Iris pigment epithelial cell (primary cell): ENCODE measurements around the gene SPTBN5.
"Not testable (repeated sequence)": the region's sequence is repeated elsewhere in the genome, so short reads cannot be mapped to it uniquely, and the experiment has no call there.

Source experiments
- DNase-seq: peaks from one replicate; pipeline ENCODE4 v3.0.0-alpha.2; 2011; ENCODE audit warnings: low read depth

The SPTBN5 gene

DNA sequence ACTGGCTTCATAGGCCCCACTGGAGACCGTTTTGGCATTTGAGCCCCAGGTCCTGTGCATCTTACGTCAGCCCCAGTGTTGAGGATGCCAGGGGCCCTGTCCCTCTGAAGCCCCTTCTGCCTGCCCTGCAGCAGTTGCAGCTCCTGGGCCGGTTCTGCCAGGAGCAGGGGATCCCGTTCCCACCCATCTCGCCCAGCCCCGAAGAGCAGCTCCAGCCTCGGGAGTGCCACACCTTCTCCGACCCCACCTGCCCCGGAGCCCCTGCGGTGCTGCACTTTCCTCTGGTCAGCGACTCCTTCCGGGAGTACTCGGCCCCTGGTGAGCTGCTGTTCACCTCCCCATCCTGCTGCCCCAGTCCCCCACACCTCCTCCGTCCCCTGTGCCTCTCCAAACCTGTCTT is 46.6 kb downstream of the SPTBN5 start:
- DNase-seq: no peak

DNA sequence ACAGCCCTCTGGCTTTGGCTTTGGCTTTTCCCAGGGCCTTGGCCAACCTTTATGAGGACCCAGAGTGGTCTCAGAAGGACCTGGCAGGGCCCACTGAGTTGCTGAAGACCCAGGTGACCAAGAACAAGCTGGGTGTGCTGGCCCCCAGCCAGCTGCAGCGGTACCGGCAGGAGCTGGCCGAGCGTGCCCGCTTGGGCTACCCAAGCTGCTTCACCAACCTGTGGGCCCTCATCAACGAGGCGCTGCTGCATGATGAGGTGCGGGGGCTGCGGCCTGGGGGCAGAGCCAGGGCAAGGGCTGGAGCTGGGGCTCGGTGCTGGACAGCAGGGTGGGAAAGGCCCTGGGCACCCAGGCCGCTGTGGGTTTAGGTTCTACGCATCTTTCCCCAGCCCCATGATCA is 49.0 kb downstream of the SPTBN5 start:
- DNase-seq: no peak

DNA sequence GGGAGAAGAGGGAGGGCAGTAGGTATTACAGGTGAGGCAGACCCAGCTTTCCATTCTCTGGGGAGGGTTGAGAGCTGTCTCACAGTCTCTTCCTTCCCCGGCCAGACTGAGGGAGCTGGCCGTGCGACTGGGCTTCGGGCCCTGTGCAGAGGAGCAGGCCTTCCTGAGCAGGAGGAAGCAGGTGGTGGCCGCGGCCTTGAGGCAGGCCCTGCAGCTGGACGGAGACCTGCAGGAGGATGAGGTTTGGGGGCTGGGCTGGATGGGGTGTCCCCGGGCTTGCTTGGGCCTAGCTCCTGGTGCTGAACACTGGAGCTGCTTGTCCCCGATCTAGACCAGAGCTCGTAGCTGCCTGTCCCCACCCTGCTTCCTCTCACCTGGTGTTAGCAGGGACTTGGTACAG is 50.3 kb downstream of the SPTBN5 start:
- no peak for DNase-seq

DNA sequence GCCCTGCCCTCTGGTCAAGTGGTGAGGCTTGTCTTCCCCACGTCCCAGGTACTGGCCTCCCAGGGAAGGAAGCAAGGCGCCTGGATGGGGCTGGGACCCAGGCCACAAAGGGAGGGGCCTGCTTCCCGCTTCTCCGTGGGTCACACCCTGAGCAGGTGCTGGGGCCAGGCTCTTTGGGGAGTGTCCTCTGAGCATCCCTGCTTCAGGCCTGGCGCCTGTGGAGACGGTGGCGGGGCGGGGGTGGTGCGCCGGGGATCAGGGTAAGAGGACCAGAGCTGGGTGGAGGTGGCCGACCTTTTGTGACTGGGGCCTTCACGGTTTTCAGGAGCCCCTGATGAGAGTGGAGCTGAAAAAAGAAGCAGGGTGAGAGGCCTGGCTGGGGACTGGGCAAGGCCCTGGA is 51.6 kb downstream of the SPTBN5 start:
- DNase-seq: no peak

DNA sequence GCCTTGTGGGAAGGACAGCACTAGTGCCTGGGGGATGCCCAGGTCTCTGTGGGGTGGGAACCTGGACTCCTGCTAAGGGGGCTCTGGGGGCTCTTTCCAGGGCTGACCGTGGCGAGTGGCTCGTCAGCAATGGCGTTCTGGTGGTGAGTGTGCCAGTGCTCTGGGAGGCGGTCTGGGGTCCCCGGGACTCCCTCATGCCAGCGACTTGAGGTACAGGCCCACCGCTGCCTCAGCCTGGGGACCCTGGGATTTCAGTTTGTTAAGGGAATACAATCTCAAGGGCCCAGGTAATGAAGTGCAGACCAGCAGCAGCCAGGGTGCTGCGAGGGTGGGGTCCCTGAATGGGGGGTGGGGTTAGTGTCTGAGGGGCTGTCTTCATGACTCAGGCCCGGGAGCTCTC is 52.7 kb downstream of the SPTBN5 start:
- no peak for DNase-seq

DNA sequence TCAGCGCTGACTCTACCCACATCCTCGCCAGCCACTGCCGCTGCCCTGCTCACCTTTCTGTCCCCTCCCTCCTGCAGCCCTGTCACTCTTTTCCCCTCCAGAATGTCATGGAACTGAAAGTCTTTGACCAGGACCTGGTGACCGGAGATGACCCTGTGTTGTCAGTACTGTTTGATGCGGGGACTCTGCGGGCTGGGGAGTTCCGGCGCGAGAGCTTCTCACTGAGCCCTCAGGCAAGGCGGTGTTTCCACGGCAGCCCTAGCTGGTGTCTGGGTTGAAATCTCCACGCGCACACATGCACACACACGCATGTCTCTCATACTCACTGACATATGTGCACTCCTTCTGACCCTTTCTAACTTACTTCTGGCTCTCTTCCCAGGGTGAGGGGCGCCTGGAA is 53.2 kb downstream of the SPTBN5 start:
- DNase-seq: no peak

DNA sequence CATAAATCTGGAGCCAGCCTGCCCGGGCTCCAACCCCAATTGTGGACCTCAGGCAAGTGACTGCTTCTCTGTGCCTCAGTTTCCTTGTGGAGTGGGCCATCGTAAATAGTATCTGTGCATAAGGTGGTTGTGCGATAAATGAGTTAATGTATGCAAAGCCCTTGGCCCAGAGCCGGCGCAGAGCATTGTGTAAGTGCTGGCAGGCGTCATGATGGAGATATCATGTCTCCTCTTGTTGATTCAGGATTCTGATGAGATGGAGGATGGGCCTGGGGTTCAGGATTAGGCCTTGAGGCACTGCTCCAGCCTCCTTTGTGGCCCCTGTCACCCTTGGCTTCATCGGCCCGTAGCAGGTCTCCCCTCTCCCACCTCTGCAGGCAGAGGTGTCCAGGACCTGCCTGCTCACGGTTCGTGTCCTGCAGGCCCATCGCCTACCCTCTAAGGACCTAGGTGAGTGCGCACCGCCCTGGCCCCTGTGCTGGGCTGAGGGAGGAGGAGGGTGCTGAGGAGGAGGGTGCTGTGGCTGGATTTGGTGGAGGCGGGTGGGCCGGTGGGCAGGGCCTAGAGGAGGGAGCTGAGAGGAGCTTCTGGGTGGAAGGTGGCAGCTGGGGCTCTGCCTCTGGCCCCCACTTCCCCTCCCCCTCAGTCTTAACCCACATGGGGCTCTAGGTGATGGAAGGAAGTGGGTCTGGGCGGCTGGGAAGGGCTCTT is 53.9 kb downstream of the SPTBN5 start:
- no peak for DNase-seq

DNA sequence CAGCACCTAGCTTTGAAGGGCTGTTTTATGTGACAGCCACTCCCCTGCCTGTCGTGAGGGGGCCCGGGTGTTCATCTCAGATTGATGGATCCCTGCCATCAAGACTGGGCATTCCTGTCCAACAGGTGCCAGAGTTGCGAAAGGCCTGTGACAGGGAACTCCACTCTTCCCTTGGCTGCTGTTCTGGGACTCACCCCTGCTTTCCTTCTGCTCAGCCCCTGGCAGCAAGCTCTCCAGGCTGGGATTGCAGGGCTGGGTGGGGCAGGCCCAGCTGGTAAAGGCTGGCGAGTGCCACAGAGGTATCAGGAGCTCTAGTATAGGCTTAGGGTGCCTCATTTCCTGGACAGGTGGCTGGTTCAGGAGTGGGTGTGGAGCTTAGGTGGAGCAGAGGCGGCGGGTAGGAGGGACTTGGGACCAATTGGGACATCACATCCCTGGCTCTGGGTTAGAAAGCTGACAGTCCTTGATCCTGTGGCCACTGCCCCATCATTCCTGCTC is 55.4 kb downstream of the SPTBN5 start, which contains the start of gene PLA2G4B:
Gene PLA2G4B, plus strand, starts transcription at position 448 of the 498 bp plus-strand sequence. CDS start 67 bp downstream, outside the sequence.
- no peak for DNase-seq

DNA sequence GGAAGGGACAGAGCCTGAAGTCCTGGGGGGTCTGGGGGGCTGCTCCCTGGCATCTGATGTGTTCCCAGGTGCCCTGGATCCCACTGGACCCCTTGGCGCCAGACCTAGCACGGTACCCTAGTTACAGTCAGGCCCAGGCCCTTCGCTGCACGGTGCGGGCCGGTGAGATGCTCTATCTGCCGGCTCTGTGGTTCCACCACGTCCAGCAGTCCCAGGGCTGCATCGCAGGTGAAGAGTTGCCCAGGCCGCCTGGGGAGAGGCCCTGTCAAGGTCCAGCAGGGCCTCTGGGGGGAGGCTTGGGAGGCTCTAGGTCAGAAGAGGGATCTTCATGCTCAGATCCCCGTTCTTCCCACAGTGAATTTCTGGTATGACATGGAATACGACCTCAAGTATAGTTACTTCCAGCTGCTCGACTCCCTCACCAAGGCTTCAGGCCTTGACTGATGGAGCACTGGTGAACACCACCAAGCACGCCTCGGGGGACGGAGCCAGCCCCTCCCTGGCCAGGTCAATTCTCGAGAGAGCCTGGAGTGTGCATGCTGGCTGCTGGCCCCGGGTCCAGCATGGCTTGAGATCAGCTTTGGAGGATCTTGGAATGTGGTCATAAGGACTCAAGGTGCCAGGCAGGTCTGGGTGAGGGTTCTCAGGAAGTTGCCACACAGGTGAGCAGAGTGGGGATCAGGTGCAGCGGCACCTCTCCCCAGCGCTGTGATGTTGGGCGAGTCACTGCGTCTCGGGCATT is 57.0 kb downstream of the SPTBN5 start:
- DNase-seq: no peak

DNA sequence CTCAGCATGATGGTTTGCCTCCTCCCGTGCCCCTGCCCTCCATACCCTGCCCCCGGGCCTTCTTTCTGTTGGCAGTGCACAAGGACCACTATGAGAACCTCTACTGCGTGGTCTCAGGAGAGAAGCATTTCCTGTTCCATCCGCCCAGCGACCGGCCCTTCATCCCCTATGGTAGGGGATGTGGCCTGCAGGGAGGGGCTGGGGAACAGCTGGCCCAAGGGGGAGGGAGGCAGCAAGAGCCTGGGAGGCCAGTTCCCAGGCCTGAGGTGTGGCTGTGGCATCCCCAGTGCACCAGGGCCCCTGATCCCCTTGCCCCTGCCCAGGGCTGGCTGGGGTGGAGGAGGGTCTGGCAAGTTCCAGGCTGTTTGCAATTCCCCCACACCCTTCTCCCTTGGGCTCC is 57.8 kb downstream of the SPTBN5 start:
- DNase-seq: no peak

DNA sequence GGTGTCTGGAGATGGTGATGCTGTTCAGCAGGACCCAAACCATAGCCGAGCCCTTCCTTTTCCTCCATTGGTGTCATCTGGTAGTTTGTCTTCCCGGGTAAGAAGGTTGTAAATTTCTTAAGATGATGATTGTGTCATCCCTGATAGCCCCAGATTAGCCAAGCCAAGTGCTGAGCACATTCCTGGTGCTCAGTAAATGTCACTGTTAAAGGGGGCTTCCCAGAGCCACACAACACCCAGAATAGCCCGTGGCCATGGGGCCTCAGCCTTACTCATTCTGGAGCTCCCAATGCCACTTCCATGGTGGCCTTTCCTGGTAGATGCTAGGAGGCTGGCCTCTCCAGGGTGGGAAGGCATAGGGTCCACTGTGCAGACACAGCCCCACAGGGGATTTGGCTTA is 59.8 kb downstream of the SPTBN5 start:
- no peak for DNase-seq

DNA sequence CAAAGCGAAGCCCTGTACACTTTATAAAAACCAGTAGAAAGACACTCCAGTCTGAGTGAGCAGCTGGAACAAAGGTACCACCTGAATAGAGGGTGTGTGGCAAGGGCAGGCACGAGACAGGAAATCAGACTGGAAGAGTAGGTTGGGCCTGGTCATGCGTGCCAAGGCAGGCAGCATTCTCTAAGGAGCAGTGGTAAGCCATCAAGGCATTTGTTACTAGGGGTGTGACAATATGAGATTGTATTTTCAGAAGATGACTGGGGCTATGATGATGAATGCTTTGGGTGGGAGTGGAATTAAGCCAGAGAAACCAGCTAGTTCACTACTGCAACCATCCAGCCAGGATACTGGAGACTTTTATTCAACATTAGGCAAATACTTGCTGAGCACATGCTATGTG is 61.0 kb downstream of the SPTBN5 start:
- no peak for DNase-seq

DNA sequence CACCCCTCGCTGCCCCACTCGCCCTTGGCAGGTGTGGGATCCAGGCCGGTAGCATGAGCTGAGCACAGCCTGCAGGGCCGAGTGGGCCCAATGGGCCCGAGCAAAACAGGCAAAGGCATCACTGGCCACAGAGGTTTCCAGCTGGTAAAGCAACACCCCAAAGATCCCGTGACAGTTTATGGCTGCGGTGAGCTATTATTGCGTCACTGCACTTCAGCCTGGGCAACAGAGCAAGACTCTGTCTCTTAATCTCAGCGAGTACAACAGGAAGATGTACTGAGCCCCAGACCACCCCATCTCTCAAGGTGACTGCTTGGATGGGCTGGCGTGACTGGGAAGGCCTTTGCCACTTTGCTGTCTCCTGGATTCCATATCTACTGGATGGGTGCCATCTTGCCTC is 61.6 kb downstream of the SPTBN5 start:
- DNase-seq: no peak

DNA sequence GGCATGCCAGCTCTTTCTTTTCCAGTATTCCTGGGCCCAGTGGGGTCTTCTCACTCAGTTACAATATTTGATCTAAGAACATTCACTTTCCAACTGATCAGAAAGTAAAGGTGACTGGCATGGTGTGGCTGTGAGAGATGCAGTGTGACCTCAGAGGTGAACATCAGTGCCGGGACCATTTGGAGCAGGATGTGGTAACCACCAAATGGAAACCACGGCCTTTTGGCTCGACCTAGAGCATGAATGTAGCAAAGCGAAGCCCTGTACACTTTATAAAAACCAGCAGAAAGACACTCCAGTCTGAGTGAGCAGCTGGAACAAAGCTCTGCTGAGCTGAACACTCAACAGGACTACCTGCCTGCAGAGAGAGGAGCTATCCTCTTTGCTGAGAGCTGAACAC is 62.6 kb downstream of the SPTBN5 start:
- DNase-seq: not testable (repeated sequence)

DNA sequence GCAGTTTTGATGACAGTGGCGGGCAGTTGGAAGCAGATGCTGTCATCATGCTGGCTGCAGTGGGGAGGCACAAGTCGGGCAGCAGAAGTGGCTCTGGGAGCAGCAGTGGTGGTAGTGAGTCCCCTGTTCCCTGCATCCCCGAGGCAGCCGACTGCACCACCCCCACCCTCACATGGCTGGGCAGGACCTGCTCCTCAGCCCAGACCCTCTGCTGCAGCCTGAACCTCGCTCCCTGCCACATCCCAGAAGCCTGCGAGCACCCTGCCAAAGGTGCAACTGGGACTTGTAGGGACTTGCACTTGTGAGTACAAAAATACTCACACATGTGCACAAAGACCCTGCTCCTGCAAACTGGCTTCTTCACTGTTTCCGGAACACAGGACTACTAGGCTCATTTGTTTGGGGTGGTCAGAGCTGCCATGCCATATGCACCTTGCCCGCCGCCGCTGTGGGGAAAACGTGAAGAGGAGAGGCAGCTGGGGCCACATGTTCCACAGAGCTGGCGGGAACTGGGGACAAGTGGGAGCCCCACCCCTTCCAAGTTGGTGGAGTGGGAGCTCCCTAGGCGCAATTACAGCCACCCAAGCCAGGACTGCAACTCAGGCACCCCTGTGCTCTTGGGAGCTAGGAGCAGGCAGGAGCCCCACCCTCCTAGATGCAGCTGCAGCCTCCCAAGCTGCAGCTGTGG is 63.8 kb downstream of the SPTBN5 start:
- DNase-seq: no peak

DNA sequence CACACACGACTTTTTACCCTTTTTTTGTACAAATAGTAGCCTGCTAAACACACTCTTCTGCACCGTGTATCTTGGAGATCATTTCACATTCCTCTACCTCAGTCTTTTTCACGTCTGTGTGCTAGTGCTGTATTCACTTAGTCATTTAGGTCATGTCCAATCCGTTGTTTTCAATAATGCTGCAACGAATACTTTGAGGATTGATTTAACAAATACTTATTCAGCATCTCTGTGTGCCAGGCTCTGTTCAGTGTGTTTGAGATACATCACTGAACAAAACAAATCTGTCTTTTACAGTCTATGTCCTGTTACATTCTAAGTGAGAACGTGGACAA is 65.1 kb downstream of the SPTBN5 start:
- DNase-seq: peak; percentile 42

DNA sequence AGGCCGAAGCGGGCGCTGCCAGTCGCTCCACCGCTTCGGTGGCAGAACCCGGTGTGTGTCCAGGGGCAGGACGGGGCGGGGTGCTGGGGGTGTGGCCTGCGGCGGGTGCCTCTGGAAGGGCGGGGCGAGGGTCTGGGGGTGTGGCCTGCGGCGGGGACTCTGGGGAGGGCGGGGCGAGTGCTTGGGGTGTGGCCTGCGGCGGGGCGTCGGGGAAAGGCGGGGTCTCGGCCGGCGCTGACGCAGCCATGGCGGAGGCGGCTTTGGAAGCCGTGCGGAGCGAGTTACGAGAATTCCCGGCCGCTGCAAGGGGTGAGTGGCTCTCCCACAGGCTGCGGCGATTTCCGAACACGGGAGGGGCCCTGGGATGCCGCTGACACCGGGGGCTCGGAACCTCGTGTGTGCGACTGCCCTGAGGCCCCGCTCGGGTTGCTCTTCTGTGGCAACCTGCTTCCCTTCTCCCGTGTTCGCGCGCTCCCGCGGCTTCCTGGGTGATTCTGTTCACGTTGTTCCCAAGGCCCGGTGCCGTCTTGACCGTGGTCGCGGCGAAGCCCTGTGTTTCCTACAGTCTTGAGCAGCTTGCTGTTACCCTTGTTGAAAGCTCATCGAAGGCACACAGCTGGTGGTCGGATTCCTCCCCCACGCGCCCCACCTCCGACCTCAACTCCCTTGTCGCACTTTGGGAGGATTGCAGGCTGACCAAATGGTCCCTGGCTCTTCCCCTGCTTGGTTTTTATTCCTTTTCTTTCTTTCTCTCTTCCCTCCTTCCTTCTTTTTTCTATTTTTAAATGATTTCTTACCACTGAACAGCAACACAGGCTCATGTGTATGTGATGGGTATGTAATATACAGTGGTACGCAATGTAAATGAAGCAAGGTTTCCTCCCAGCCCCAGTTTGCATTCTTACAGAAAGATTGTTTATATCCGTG is 65.7 kb downstream of the SPTBN5 start, which contains the start of gene JMJD7:
Gene JMJD7, plus strand, starts transcription at position 213 of the 927 bp plus-strand sequence. Its CDS starts 33 bp downstream, at position 246.
- peak; percentile 87 for DNase-seq

DNA sequence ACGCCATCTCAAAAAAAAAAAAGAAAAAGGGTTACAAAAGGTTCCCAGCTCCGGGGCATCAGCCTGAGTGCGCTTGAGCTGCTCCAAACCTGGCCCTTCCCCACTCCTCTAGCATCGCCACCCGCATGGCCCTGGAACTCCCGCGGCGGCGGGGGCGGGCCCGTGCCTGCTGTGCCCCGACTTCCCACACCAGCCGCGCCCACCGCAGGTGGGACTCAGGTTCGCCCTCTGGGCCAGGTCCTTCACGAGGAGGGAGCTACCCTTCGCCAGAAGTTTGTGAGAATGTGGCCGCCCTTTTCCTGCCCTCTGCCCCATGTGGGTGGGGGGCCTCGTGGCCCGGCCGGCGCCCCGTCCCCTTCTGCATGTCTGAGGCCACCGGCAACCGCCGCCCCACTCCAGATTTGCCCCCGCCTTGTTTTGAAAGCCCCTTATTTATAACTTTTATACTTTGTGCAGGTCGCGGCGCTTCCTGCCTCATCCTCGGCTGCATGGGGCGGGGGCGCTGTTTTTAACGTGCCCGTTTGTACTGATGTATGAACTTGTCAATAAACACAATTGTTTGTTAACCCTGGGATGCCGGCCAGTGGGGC is 66.5 kb downstream of the SPTBN5 start:
- no peak for DNase-seq

DNA sequence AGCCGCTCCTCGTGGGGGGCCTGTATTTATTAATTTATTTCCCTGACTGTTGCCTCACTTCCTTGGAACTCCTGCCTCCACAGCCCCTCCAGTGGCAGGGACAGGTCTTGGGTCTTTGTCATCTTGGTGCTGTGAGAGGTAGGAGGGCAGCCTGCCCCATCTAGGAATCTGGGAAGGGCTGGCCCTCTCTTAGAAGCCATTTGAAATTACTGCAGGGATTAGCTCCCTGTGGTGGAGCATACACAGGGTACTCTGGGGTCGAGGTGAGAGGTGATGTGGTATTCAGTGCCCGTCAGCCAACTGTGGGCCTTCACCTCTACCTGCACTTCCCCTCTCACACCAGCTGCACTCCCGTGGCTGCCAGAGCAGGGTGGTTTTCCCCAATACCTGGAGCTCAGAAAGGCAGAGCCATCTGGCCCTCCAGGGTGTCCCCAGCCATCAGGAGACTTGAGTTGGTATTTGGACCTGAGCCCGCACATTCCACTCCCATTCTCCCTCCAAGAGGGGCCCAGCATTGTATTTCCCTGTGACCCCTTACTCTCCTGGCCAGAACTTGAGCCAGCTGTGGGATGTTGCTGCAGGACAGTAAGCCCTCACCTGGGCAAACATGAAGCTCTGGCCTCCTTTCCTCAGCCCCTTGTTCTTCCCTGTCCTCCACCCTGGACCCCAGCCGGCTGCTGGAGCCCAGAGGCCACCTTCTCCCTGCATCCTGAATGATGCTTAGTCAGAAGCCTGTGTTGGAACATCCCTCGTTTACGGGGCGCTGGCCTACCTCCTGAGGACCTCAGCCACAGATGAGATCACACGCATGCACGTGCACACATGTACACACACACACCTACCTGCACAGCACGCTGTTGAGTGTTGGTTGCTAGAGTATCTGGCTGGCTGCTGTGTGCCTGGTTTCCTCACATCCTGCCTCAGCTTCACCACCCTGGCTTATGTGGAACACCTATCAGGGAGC is 68.0 kb downstream of the SPTBN5 start:
- no peak for DNase-seq

DNA sequence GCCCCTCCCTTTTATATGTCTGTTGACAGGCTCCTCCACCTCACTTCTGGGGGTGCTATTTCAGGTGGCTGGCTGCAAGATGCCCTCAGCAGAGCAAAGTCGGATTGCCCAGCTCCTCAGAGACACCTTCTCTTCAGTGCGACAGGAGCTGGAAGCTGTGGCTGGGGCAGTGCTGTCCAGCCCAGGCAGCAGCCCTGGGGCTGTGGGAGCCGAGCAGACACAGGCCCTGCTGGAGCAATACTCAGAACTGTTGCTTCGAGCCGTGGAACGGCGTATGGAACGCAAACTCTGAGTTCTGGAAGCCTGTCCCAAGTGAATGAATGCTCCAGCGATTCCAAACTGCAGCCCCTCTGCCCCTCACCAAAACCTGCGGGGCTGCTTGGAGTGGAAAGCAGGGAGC is 68.7 kb downstream of the SPTBN5 start:
- no peak for DNase-seq
